Stimulated activated CD4-positive, alpha-beta T cell treated with anti-CD3 and anti-CD28 coated beads, Interleukin-1b, Interleukin-23, amount 100 ng/mL, for 24 hours (primary cell): ENCODE results near the gene ARHGAP18.

Experiments used
- DNase-seq, 4 experiments: peaks; one replicate each; pipeline ENCODE4 v3.0.0-alpha.2; 2020; ENCODE audit warnings: low read depth in 4 of 4, low spot score in 1 of 4

ARHGAP18 gene

DNA sequence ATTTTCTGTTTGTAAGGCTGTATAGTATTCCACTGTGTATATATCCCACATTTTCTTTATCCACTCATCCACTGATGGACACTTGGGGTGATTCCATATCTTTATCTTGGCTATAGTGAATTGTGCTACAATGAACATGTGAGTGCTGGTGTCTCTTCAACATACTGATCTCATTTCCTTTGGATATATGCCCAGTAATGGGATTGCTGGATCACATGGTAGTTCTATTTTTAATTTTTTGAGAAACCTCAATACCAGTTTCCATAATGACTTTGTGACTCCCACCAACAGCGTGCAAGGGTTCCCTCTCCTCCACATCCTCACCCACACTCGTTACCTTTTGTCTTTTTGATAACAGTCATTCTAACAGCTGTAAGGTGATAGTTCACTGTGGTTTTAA, 166.0 kb downstream of the ARHGAP18 start:
- no peak for DNase-seq

DNA sequence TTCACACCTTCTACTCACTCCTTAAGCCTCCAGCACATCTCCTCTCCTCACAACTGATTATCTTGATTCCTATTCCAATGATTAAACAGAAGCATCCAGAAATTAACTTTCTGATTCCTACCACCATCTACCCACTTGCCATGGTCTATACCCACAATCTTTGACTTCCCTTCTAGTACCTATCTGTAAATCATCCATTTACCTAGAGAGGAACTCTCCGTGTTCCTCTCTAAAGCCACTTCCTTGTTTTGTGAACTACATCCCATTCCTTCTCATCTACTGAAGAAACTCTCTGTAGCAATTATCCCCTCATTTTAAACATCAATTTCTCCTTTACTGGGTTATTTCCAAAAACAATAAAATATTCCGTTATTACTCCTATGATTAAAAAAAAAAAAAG, 167.3 kb downstream of the ARHGAP18 start:
- DNase-seq = no peak

DNA sequence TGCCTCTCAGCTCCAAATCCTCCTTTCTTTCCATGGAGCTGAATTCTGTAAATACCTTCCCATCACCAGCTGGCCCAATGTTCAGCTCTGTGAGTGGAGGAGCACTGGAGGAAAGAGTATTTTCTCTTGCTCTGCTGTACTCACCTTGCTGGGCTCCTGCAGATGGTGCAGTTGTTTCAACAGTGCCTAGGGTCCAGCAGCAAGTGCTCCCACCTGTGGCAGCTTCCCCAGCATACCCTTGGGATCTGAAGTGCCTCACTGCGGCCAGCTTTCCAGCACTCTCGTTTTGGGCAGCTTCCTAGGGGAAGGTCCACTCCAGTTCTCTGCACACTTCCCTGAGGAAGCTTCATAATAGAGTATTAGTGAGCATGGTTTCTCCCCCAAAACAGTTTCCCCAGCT, 170.9 kb downstream of the ARHGAP18 start:
- no peak for DNase-seq

DNA sequence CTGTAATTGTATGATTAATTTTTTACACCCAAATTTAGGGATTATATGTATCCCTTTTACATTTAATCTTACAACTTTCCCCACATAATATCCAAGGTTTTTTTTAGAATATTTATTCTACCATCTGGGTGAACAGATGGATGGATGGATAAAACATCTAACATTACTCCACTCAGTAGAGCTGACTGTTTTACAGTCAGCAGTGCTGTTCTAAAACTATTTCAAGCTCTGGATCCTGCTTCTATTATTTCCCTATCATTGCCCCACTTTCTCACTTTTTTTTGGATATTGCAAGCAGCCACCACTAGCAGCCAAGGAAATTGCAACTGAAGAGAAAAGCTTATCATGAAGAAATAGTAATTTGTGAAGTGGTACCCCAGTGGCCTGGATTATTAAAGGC, 173.7 kb downstream of the ARHGAP18 start:
- DNase-seq = no peak

DNA sequence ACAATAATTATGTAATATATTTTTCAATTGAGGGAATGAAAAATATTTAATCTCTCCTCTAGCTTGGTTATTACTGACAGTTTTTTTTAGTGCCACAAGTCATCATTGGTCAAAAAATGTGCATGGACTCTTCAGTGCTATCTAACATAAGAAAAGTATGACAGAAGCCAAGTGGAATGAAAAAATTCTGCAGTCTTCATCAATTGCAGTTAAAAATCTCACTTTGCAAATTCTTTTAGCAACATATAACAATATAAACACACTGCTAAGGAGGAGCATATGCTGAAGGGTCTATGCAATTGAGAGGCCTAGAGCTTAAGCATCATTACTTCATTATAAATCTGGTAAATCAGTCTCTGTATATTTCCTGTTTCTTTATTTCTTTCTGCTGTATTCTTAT, 175.1 kb downstream of the ARHGAP18 start:
- DNase-seq = no peak
